B cell (primary cell): Measurements from ENCODE around the gene PTPRN2.

Experiments
- EZH2 ChIP-seq: IDR thresholded peaks from 2 replicates; pipeline ENCODE4 v1.6.1; 2012; ENCODE audit warnings: borderline replicate concordance, low read depth, mild to moderate bottlenecking, moderate library complexity, low read length; ENCODE audit not compliant: insufficient read depth, poor library complexity, severe bottlenecking
- TF ChIP-seq, protein P1 (sequence below): fragments of 200-600 bp; IDR thresholded peaks from one replicate; pipeline ENCODE4 v1.8.0; 2022; ENCODE audit warnings: antibody characterized with exemption, mild to moderate bottlenecking

DNA sequence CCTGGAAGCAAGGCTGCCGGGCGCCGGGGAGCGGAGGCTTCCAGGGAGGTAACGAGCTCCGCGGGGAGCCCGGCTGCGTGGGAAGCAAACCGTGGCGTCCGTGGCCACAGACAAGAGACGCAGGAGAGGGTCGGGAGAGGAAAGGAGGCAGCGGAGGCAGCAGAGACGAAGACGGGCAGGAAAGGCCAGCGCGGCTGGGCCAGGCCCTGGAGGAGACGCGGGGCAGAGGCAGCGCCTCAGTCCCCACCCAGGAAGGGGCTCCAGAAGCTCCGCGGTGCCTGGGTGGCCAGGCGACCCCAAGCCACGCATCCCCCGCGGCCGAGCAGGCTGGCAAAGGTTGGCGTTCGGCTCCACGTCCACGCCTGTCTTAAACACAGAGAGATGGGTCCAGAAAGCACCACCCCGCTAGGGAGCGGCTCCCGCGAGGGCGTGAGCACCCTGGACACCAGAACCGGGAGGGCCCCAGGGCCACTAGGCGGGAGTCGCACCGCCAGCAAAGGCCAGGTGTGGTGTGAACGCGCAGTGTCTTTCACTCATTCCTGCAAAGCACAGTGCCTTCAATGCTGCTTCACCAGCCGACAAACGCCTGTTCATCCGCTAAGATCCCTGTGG, 97.3 kb downstream of the PTPRN2 start:
- TF ChIP-seq, protein P1, sequence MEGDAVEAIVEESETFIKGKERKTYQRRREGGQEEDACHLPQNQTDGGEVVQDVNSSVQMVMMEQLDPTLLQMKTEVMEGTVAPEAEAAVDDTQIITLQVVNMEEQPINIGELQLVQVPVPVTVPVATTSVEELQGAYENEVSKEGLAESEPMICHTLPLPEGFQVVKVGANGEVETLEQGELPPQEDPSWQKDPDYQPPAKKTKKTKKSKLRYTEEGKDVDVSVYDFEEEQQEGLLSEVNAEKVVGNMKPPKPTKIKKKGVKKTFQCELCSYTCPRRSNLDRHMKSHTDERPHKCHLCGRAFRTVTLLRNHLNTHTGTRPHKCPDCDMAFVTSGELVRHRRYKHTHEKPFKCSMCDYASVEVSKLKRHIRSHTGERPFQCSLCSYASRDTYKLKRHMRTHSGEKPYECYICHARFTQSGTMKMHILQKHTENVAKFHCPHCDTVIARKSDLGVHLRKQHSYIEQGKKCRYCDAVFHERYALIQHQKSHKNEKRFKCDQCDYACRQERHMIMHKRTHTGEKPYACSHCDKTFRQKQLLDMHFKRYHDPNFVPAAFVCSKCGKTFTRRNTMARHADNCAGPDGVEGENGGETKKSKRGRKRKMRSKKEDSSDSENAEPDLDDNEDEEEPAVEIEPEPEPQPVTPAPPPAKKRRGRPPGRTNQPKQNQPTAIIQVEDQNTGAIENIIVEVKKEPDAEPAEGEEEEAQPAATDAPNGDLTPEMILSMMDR: no peak
- no peak for TF ChIP-seq EZH2
